Measurements from ENCODE around the gene TSSK3. TPM values are rescaled to one million over a fixed set of nuclear protein-coding genes. Genes with fewer than 3 reads are reported as not detected.

The TSSK3 gene
- total and polyA plus RNA-seq, 2 experiments from 2014 or later, result not detected

DNA sequence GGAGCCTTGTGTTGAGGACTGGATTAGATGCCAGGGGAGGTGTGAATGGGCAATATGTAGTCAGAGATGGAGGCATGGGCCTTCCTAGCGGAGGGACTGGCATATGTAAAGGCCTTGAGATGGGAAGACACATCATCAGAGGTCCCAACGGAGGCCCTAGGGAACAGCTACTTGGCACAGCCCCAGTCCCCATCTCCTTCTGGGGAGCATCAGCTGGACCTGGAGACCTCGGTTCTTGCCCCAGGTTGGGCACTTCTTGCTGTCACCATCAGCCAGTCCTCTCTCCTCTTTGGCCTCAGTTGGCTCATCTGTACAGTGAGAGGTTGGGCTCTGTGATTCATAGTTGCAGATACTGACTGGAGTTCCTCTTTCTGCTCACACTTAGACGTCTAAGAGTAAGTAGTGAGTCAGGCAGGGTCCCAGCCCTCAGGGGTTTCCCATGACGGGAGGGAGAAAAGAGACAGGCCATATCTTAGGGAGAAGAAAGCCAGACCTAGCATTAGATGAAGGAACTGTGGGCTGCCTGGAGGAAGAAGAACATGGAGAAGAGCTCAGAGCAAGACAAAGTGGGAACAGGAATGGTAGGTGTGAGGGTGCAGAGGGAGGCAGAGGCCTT lies 22.9 kb upstream of the TSSK3 start:
- Mint-ChIP-seq H3K27me3 (ENCODE audit: insufficient read depth, low read depth, poor library complexity) (peaks cover 23% of the 10 kb centered on the region), H3K27ac (no peak overlapping the region; the same call in 1 of the 2 replicates), H3K9me3 (peaks cover 2% of the 10 kb centered on the region; the same call in 2 of the 3 replicates), H3K36me3 (ENCODE audit: low read depth) (peaks cover 6% of the 10 kb centered on the region), H3K4me1 (peaks cover 26% of the 10 kb centered on the region), H3K4me3 (no peak overlapping the region; the same call in 2 of the 3 replicates)
- H3K36me3 ChIP-seq (ENCODE audit: insufficient read depth), result no peaks in the 10 kb centered on the region
- H3K4me1 ChIP-seq (ENCODE audit: insufficient read depth), result peaks cover 12% of the 10 kb centered on the region; the same call in 1 of the 2 replicates
- peaks cover 6% of the 10 kb centered on the region for H3F3A ChIP-seq (replicated peaks; ENCODE audit: low read depth)
- H3K4me2 ChIP-seq, result no peak overlapping the region
- H3K27me3 ChIP-seq (ENCODE audit: insufficient read depth), result peaks cover 7% of the 10 kb centered on the region; the same call in 1 of the 2 replicates
- no peak overlapping the region for H3K4me3 ChIP-seq
- peaks cover 10% of the 10 kb centered on the region for H3K79me2 ChIP-seq (replicated peaks; ENCODE audit: insufficient read depth)
- no peak for DNase-seq (ENCODE audit: low spot score)
- no peak overlapping the region for H3K27ac ChIP-seq (ENCODE audit: low read depth)
- H3K9me2 ChIP-seq (ENCODE audit: insufficient read depth), result no peaks in the 10 kb centered on the region
- H2AFZ ChIP-seq, result no peak overlapping the region
- ATAC-seq, result no peak
- TF ChIP-seq ZNF114 (CRISPR knock-in tag; IDR thresholded peaks at IDR 0.05), result no peak
- TF ChIP-seq, protein P1, sequence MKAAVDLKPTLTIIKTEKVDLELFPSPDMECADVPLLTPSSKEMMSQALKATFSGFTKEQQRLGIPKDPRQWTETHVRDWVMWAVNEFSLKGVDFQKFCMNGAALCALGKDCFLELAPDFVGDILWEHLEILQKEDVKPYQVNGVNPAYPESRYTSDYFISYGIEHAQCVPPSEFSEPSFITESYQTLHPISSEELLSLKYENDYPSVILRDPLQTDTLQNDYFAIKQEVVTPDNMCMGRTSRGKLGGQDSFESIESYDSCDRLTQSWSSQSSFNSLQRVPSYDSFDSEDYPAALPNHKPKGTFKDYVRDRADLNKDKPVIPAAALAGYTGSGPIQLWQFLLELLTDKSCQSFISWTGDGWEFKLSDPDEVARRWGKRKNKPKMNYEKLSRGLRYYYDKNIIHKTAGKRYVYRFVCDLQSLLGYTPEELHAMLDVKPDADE (IDR thresholded peaks at IDR 0.05), result no peak
- TF ChIP-seq CREB1 (CRISPR knock-in tag; IDR thresholded peaks at IDR 0.05; ENCODE audit: low read depth), result no peak
- no peak for TF ChIP-seq EZH2 (IDR thresholded peaks at IDR 0.05; ENCODE audit: low read depth, unreplicated experiment)
- no peak for TF ChIP-seq POLR2AphosphoS5 (IDR thresholded peaks at IDR 0.05; ENCODE audit: low read depth)
- TF ChIP-seq ZNF462 (CRISPR knock-in tag; IDR thresholded peaks at IDR 0.05), result no peak
- TF ChIP-seq EZH2phosphoT487 (IDR thresholded peaks at IDR 0.05; ENCODE audit: unreplicated experiment), result no peak
- no peak for TF ChIP-seq STAT1 (IDR thresholded peaks at IDR 0.05; ENCODE audit: unreplicated experiment)
- peaks cover 4% of the 10 kb centered on the region; the same call in 1 of the 2 replicates for H4K20me1 ChIP-seq (replicated peaks; ENCODE audit: insufficient read depth)
